ENCODE data around the gene GLE1. TPM values are rescaled to one million over a fixed set of nuclear protein-coding genes. Genes with fewer than 3 reads are reported as not detected.

Gene GLE1
- total RNA-seq, 1 experiment from 2014 or later, result 36.6 TPM

- ChIA-PET RAD21 (ENCODE audit: low non-redundant PET in 1 of 2, low total read pairs in 2 of 2, uncharacterized antibody in 2 of 2, unreplicated experiment in 2 of 2) (no interaction called here), CTCF (no interaction called here), POLR2A (no interaction called here)
- no peak for TF ChIP-seq SIN3A (IDR thresholded peaks at IDR 0.05; ENCODE audit: low read depth)
- TF ChIP-seq TCF7L2 (IDR thresholded peaks at IDR 0.05; ENCODE audit: borderline replicate concordance, extremely low read depth, insufficient read depth, insufficient read length), result no peak
- no peak for TF ChIP-seq EGR1 (IDR thresholded peaks at IDR 0.05; ENCODE audit: low read depth)
- no peak for TF ChIP-seq ZFX (IDR thresholded peaks at IDR 0.05)
- no peak for TF ChIP-seq ELF1 (IDR thresholded peaks at IDR 0.05; ENCODE audit: borderline replicate concordance, low read depth)
- TF ChIP-seq CTCF (IDR thresholded peaks at IDR 0.05 in 2 of 3, conservative IDR thresholded peaks at IDR 0.05 in 1 of 3; ENCODE audit: borderline replicate concordance in 1 of 3, insufficient read depth in 1 of 3, low read depth in 2 of 3, low read length in 2 of 3), result no peak
- TF ChIP-seq, protein P1, sequence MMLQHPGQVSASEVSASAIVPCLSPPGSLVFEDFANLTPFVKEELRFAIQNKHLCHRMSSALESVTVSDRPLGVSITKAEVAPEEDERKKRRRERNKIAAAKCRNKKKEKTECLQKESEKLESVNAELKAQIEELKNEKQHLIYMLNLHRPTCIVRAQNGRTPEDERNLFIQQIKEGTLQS (IDR thresholded peaks at IDR 0.05), result no peak
- TF ChIP-seq SRF (IDR thresholded peaks at IDR 0.05; ENCODE audit: low read depth), result no peak
- TF ChIP-seq EZH2phosphoT487 (IDR thresholded peaks at IDR 0.05; ENCODE audit: borderline replicate concordance), result no peak
- TF ChIP-seq JUND (IDR thresholded peaks at IDR 0.05), result no peak
- TF ChIP-seq CEBPB (IDR thresholded peaks at IDR 0.05; ENCODE audit: low read depth), result no peak
- TF ChIP-seq, protein P2, sequence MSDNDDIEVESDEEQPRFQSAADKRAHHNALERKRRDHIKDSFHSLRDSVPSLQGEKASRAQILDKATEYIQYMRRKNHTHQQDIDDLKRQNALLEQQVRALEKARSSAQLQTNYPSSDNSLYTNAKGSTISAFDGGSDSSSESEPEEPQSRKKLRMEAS (IDR thresholded peaks at IDR 0.05), result no peak
- TF ChIP-seq RAD21 (IDR thresholded peaks at IDR 0.05; ENCODE audit: low read depth), result no peak
- no peak for TF ChIP-seq EZH2 (IDR thresholded peaks at IDR 0.05)
- no peak for TF ChIP-seq CBX3 (IDR thresholded peaks at IDR 0.05; ENCODE audit: low read depth)
- H3K36me3 ChIP-seq (ENCODE audit: control insufficient read depth in 1 of 2, insufficient read depth in 2 of 2, low read length in 2 of 2), result peaks cover 20 to 27% of the 10 kb centered on the region in 2 experiments; a peak in 3 of 4 replicates
- no peaks in the 10 kb centered on the region for H4K20me1 ChIP-seq (ENCODE audit: insufficient read depth)
- no TSS peak for BruUV-seq (replicated peaks)
- no peak overlapping the region for H3K4me2 ChIP-seq (ENCODE audit: low read length)
- H2AFZ ChIP-seq (ENCODE audit: low read depth, low read length, poor library complexity, severe bottlenecking), result no peak overlapping the region
- H3K4me3 ChIP-seq (replicated peaks in 1 of 2; ENCODE audit: low read depth in 1 of 2, low read length in 2 of 2), result no peak overlapping the region
- no peaks in the 10 kb centered on the region for H3K9me3 ChIP-seq (ENCODE audit: control insufficient read depth in 1 of 2, insufficient read depth in 1 of 2, low read depth in 1 of 2, low read length in 2 of 2)
- no peaks in the 10 kb centered on the region for H3K27me3 ChIP-seq (ENCODE audit: insufficient read depth, low read length)
- H3K9ac ChIP-seq (ENCODE audit: low read length), result no peak overlapping the region
- peaks cover 18% of the 10 kb centered on the region for H3K79me2 ChIP-seq (ENCODE audit: insufficient read depth, low read length)
- no peak for DNase-seq (ENCODE audit: low read depth, low spot score)
- H3K27ac ChIP-seq (ENCODE audit: low read depth, low read length), result no peak overlapping the region
- no peaks in the 10 kb centered on the region for H3K9me2 ChIP-seq (ENCODE audit: insufficient read depth)
- no peak for ATAC-seq
- intact Hi-C loops (cut with micrococcal nuclease), result loop anchor here (5.0 kb wide), 1 partner anchor 93 kb away; the partner anchor contains the start of gene SPTAN1
- peaks cover 5 to 22% of the 10 kb centered on the region in 2 experiments; a peak in 3 of 4 replicates for H3K4me1 ChIP-seq (ENCODE audit: control insufficient read depth in 1 of 2, insufficient read depth in 2 of 2, low read length in 2 of 2)
These were observed 45.5 kb upstream of the GLE1 start for GRCh38 chr9:128459011-128459410.
